Fibroblast of the conjunctiva (primary cell): ENCODE measurements around the gene MAP7D2.
"Not testable (repeated sequence)": the region's sequence is repeated elsewhere in the genome, so short reads cannot be mapped to it uniquely, and the experiment has no call there.

Experiments
- DNase-seq: peaks from one replicate; pipeline ENCODE4 v3.0.0-alpha.2; 2010; ENCODE audit warnings: low read depth

Gene MAP7D2

DNA sequence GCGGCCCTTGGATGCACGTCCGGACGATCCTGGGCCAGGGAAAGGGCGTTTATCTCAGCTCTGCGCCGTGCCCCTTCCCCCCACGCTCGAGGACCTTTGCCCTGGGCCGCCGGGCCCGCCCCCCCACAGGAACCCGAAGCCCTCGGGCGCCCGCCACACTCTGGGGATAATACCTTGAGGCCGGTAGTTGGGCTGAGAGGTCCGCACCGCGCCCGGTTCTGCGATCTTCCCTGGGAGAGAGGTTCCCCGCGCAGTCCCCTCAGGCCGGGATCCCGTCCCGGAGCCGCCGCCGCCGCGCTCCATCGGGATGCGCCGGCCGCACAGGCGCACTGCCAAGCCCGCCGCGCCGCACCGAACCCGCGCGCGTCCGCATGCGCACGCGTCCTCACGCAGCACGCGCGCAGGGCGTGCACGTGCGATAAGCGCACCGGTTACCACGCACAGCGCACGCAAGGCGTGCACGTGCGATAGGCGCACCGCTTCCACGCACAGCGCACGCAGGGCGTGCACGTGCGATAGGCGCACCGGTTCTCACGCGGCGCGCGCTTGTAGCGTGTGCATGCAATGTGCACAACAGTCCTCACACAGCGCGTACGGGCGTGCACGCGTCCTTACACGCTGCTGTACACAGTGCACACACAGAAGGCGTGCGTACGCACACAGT is at the start of gene MAP7D2:
MAP7D2 (minus strand) TSS at position 331 of the 664 bp plus-strand sequence; CDS start at position 303, 28 bp downstream.
- DNase-seq = no peak

DNA sequence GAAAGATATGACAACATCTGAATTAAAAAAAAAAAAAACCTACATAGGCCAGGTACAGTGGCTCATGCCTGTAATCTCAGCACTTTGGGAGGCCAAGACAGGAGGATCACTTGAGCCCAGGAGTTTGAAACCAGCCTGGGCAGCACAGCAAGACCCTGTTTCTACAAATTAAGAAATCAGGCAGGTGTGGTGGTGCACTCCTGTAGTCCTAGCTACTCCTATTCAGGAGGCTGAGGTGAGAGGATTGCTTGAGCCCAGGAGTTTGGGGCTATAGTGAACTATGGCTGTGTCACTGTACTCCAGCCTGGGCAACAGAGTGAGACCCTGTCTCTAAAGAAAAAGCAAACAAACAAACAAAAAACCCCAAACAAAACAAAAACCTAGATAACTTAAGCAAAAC is 45.8 kb upstream of the MAP7D2 start:
- not testable (repeated sequence) for DNase-seq

DNA sequence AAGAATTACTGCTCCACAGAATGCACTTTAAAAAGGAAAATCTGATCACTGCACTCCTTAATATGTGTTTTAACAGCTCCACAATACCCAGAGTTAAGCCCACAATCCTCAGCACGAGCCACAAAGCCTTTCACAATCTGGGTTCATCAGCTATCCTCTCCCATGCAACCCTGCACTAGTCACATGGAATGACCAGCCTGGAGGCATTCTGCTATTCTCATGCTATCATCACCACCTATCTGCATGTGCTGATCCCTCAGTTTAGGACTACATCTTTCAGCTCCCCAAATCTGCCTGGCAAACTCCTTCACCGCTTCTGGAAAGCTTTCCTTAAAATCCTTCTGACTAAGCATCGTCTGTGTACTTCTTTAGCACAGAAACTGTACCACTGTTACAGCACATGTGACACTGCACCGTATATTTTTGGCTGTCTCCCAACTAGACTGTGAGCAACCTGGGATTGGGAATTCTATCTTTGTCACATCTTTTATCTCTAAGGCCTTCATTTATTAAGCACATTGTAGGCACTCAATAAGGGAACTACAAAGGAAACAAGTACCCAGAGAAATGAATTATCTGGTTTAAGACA is 43.2 kb upstream of the MAP7D2 start:
- no peak for DNase-seq

DNA sequence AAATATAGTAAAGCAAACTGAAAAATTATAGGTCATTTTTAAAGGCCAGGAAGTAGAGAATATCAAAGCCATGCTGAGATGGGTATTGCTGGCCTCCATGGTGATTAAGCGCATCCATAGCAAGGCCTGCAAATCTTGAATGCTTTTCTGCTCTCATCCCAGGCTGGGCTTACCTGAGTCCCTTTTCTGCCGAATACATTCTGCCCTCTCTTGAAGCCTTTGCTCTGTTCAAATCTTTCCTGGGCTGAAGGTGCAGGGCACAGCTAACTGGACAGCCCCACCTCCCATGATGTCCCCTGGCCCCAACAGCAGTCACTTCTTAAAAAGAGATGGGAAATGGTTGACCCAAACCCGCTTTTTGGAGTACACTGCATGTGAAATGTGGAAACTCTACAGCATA is 35.0 kb upstream of the MAP7D2 start:
- no peak for DNase-seq

GRCh38 chrX:20149326-20149725 is 32.6 kb upstream of the MAP7D2 start:
- DNase-seq = no peak

DNA sequence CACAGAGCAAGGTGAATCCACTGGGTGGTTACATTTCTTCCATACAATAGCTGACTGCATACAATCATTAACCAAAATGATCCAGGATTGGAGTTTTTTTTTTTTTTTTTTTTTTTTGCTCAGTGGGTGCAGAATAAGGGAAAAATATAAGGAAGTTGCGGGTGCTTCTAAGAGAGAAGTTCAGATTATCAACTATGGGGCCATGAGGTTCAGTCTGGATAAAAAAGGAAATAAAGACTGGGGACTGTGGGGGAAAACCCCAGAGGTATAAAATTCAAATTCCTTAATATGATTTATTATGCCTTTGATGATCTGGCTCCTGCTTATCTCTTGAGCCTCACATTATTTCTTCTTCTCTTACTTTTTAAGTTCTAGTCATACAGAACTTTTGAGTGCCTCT is 30.9 kb upstream of the MAP7D2 start:
- no peak for DNase-seq

DNA sequence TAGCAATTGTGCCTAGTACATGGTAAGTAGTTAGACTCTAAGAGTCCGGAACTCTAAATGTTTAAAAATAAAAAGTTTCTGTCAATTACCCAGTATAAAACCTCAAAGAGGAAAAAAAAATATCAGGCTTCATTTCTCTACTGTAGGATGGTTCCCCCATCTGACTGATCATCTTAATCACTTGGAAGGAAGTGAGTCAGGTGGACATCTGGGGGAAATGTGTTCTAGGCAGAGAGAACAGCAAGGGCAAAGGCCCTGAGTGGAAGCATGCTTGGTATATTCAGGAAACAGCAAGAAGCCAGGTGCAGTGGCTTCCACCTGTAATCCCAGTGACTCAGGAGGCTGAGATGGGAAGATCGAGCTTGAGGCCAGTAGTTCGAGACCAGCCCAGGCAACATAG is 27.8 kb upstream of the MAP7D2 start:
- DNase-seq = no peak

GRCh38 chrX:20143561-20143960 is 26.9 kb upstream of the MAP7D2 start:
- DNase-seq = no peak

- DNase-seq = no peak
Observed at GRCh38 chrX:20143111-20143510, 26.4 kb upstream of the MAP7D2 start.

GRCh38 chrX:20141281-20142220 is 24.8 kb upstream of the MAP7D2 start, which contains the start of gene EIF1AX:
Gene EIF1AX, minus strand, starts transcription at chrX:20141838. Its CDS starts 198 bp downstream, at chrX:20141640.
- DNase-seq = peak; percentile 98

DNA sequence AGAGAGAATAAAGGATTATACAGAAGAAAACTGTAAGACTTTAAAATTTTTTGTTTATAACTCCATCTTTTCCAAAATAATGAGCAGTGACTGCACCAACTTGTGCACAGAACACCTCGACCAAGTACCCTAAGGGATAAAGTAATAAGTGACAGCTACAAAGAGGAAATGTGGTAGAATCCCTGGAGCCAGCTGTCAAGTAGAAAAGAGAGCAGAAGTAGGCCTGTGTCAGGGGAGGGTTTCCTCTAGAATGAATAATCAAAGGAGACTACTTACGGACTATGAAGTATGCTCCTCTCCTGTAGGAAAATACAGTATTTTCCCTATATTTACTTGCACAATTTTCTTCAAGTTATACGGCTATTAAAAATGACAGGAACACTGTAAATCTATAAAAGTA is 23.7 kb upstream of the MAP7D2 start:
- DNase-seq = no peak

- DNase-seq = peak; percentile 20
Observed at GRCh38 chrX:20139966-20140365, 23.3 kb upstream of the MAP7D2 start.

DNA sequence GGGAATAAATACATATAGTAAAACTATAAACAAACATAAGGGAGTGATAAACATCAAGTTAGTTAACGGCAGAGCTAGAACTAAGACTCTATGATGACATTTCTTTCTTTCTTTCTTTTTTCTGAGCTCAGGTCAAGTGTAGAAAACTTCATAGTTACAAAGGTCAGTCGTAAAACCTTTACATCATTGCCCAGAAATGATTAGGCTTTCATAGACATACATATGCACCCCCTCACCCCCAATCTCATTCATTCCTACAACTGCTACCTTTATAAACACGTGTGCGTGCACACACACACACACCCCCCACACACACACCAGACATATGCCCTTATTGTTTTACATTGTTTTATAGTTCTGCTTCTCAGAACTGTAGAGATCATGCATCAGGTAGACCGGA is 19.2 kb upstream of the MAP7D2 start:
- DNase-seq = no peak

- no peak for DNase-seq
Observed at GRCh38 chrX:20132666-20133065, 16.0 kb upstream of the MAP7D2 start.

DNA sequence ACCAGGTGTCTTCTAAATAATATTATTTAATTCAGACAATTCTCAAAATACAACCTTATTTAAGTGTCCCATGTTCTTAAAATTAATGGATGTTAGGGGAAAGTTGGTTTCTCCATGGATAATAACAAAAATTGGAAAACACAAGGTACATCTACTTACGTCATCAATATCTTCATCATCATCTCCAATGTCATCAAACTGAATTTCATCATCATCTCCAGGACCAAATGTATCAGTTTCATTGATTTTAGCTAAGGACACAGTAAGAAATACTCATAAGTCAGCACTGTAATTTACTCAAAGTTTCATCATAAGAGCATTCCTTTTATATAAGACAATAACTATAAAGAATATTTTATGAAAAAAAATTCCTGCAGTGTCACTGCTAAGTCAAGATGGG is 13.7 kb upstream of the MAP7D2 start:
- DNase-seq = no peak

DNA sequence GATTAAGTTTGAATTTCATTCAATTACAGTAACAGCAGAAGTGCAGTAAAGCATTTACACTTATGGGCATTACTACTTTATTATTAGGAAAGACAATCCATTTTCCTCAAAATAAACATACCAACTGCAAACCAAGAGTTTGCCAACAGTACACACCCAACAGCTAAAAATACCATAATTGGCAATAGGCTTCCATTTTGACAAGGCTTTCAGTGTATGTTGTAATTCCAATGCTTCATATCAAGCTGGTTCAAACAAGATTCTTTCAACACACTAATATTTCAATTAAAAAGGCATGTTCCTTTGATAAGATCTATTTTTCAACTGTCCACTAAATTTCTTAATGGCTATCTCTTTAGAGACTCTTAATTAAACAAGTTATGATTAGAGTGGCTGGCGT is 12.8 kb upstream of the MAP7D2 start:
- no peak for DNase-seq

GRCh38 chrX:20128670-20129069 is 12.0 kb upstream of the MAP7D2 start:
- no peak for DNase-seq

- not testable (repeated sequence) for DNase-seq
Observed at GRCh38 chrX:20127440-20127839, 10.7 kb upstream of the MAP7D2 start.

GRCh38 chrX:20126833-20127232 is 10.1 kb upstream of the MAP7D2 start:
- not testable (repeated sequence) for DNase-seq

DNA sequence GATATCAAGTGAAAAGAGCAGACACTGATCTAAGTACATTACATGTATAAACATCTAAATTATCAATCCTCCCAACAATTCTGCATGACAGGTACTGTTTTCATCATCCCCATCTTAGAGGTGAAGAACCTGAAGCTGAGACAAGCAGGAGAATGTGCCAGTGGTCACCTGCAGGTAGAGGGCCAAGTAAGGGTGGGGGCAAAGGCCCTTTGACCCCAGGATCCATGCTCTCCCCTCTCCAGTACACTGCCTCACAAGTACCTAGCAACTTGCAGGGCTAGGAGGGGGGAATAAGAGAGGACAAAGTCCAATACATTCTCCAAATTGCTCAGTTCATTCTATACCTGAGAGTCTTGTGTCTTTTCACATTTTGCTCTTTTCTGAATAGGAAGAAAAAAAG is 8.3 kb upstream of the MAP7D2 start:
- no peak for DNase-seq

DNA sequence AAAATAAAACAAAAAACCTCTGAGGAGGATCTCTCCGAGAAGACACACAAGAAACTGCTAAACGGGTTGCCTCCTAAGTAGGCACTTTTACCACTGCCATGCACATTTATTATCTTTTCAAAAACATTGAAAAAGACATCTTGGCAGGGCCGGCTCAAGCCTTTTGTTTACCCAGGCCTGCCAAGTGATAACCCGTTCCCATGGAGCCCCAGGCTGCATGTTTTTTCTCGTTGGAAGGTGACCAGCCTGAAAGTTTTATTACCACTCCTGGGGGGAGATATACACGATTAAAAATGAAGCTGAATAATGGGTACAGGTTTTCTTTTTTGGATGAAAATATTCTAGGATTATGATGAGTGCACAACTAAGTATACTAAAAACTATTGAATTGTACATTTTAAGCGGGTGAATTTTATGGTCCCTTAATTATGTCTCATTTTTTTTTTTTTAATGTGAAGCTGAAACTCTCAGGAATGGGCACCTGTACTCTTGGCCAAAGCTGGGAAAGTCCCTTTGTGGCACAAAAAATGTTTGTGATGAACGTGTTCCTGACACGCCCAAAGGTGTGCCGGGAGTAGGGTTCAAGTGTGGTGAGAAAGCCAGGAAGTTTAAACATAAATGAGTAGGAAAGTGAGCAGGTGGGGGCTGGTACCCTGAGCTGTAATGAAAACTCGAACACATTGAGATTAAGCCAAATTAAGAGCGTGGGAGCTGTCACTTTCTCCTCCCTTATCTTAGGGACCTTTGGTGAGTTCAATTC is 1.5 kb upstream of the MAP7D2 start:
- no peak for DNase-seq

DNA sequence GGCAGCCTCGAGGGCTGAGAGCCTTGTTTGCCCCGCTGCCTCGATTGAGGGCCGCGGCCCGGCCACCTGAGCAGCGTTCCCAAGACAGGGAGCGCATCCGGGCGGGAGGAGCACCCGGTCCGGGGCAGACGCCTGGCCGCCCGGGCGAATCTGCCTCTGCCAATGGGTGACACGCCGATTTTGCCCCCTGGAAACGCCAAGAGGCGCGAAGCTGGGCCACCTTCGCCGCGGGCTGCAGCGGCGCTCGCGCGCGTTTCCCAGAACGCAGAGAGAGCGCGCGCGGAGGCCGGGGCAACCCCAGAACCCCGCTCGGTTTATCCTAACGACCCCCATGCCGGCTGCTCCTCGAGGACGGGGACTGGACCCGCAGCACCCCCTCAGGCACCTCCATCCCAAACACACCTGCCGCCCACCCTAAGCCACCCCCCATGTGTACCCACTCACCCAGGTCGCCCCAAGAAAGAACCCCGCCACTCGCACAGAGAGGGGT is 575 bp downstream of the MAP7D2 start:
- DNase-seq = no peak
